Measurements from ENCODE around the gene PCDHGB4. TPM values are rescaled to one million over a fixed set of nuclear protein-coding genes. Genes with fewer than 3 reads are reported as not detected.

The PCDHGB4 gene
- polyA plus RNA-seq, 1 donor from 2014 or later: 9.3 TPM

DNA sequence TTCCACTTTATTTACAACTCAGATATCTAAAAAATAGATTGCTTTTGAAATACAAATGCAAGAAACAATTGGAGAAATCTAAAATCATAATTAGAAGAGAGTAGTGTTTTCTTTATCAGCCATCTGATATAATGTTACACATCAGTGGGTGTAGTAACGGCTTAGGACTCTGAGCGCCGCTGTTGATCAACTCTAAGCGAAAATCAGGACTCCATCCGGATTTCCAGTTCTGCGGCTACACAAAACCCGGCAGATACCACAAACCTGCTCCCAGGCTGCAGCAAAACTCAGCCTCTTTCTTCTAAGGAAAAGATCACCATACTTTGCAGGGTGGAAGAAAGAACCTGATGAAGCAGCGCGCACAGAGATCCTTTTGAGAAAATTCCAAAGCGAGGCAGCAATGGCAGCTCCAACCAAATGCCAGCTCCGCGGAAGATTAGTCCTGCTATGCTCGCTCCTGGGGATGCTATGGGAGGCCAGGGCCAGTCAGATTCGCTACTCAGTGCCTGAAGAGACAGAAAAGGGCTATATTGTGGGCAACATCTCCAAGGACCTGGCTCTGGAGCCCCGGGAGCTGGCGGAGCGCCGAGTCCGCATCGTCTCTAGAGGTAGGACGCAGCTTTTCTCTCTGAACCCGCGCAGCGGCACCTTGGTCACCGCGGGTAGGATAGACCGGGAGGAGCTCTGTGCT, 15.2 kb downstream of the PCDHGB4 start, which contains the start of gene PCDHGA9:
Gene PCDHGA9 (plus strand): TSS at position 226 of the 691 bp plus-strand sequence. CDS start 175 bp downstream, at position 401.
- no peak within 1 kb of the TSS for H3K4me3 ChIP-seq (ENCODE audit: low read length)
- H3K27me3 ChIP-seq (ENCODE audit: insufficient read depth, low read depth, low read length): no peaks in the 10 kb centered on the region
- H4K20me1 ChIP-seq (ENCODE audit: insufficient read depth): no peaks in the 10 kb centered on the region
- no peaks in the 10 kb centered on the region for H3K79me2 ChIP-seq (replicated peaks; ENCODE audit: insufficient read depth, low read length)
- H3K9ac ChIP-seq (ENCODE audit: low read length): no peak within 1 kb of the TSS
- H3F3A ChIP-seq (ENCODE audit: insufficient read depth, low read length, poor library complexity, severe bottlenecking): peaks cover 4% of the 10 kb centered on the region
- H3K9me2 ChIP-seq (ENCODE audit: insufficient read depth, low read length): no peaks in the 10 kb centered on the region
- TF ChIP-seq, protein P1, sequence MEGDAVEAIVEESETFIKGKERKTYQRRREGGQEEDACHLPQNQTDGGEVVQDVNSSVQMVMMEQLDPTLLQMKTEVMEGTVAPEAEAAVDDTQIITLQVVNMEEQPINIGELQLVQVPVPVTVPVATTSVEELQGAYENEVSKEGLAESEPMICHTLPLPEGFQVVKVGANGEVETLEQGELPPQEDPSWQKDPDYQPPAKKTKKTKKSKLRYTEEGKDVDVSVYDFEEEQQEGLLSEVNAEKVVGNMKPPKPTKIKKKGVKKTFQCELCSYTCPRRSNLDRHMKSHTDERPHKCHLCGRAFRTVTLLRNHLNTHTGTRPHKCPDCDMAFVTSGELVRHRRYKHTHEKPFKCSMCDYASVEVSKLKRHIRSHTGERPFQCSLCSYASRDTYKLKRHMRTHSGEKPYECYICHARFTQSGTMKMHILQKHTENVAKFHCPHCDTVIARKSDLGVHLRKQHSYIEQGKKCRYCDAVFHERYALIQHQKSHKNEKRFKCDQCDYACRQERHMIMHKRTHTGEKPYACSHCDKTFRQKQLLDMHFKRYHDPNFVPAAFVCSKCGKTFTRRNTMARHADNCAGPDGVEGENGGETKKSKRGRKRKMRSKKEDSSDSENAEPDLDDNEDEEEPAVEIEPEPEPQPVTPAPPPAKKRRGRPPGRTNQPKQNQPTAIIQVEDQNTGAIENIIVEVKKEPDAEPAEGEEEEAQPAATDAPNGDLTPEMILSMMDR (IDR thresholded peaks at IDR 0.05; ENCODE audit: poor library complexity, severe bottlenecking): no peak
- TF ChIP-seq EZH2 (IDR thresholded peaks at IDR 0.05; ENCODE audit: borderline replicate concordance, insufficient read depth, low read length, poor library complexity, severe bottlenecking) (no peak), TAF1 (IDR thresholded peaks at IDR 0.05; ENCODE audit: low read depth) (no peak), RAD21 (conservative IDR thresholded peaks at IDR 0.05) (no peak), EP300 (conservative IDR thresholded peaks at IDR 0.05; ENCODE audit: poor library complexity, severe bottlenecking) (no peak), MXI1 (conservative IDR thresholded peaks at IDR 0.05; ENCODE audit: poor library complexity, severe bottlenecking) (no peak), SMC3 (conservative IDR thresholded peaks at IDR 0.05; ENCODE audit: poor library complexity) (no peak), POLR2AphosphoS5 (IDR thresholded peaks at IDR 0.05) (no peak)
- TF ChIP-seq, protein P2, sequence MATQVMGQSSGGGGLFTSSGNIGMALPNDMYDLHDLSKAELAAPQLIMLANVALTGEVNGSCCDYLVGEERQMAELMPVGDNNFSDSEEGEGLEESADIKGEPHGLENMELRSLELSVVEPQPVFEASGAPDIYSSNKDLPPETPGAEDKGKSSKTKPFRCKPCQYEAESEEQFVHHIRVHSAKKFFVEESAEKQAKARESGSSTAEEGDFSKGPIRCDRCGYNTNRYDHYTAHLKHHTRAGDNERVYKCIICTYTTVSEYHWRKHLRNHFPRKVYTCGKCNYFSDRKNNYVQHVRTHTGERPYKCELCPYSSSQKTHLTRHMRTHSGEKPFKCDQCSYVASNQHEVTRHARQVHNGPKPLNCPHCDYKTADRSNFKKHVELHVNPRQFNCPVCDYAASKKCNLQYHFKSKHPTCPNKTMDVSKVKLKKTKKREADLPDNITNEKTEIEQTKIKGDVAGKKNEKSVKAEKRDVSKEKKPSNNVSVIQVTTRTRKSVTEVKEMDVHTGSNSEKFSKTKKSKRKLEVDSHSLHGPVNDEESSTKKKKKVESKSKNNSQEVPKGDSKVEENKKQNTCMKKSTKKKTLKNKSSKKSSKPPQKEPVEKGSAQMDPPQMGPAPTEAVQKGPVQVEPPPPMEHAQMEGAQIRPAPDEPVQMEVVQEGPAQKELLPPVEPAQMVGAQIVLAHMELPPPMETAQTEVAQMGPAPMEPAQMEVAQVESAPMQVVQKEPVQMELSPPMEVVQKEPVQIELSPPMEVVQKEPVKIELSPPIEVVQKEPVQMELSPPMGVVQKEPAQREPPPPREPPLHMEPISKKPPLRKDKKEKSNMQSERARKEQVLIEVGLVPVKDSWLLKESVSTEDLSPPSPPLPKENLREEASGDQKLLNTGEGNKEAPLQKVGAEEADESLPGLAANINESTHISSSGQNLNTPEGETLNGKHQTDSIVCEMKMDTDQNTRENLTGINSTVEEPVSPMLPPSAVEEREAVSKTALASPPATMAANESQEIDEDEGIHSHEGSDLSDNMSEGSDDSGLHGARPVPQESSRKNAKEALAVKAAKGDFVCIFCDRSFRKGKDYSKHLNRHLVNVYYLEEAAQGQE (IDR thresholded peaks at IDR 0.05; ENCODE audit: borderline replicate concordance): no peak
- no peak within 1 kb of the TSS for H2AFZ ChIP-seq (ENCODE audit: low read depth, low read length)
- no peak within 1 kb of the TSS for H3K4me2 ChIP-seq (ENCODE audit: low read length)
- H3K9me3 ChIP-seq (ENCODE audit: low read length): peaks cover 34% of the 10 kb centered on the region
- peaks cover 7% of the 10 kb centered on the region for H3K36me3 ChIP-seq (ENCODE audit: insufficient read depth, low read length)
- H3K27ac ChIP-seq (ENCODE audit: low read length): no peak within 1 kb of the TSS

DNA sequence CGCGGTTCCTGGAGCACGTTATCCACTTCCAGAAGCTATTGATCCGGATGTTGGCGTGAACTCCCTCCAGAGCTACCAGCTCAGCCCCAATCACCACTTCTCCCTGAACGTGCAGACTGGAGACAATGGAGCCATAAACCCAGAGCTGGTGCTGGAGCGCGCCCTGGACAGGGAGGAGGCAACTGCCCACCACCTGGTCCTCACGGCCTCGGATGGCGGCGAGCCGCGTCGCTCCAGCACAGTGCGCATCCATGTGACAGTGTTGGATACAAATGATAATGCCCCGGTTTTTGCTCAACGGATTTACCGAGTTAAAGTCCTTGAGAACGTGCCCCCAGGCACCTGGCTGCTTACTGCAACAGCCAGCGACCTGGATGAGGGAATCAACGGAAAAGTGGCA, 15.9 kb downstream of the PCDHGB4 start:
- Histone ChIP-seq H3K9me2 (ENCODE audit: insufficient read depth, low read length) (no peaks in the 10 kb centered on the region), H3K4me3 (ENCODE audit: low read length) (no peak overlapping the region), H4K20me1 (ENCODE audit: insufficient read depth) (no peaks in the 10 kb centered on the region), H3K4me2 (ENCODE audit: low read length) (no peak overlapping the region), H3K27me3 (ENCODE audit: insufficient read depth, low read depth, low read length) (no peaks in the 10 kb centered on the region), H2AFZ (ENCODE audit: low read depth, low read length) (no peak overlapping the region), H3F3A (ENCODE audit: insufficient read depth, low read length, poor library complexity, severe bottlenecking) (peaks cover 4% of the 10 kb centered on the region), H3K9ac (ENCODE audit: low read length) (no peak overlapping the region), H3K36me3 (ENCODE audit: insufficient read depth, low read length) (peaks cover 7% of the 10 kb centered on the region), H3K27ac (ENCODE audit: low read length) (no peak overlapping the region), H3K9me3 (ENCODE audit: low read length) (peaks cover 34% of the 10 kb centered on the region), H3K79me2 (replicated peaks; ENCODE audit: insufficient read depth, low read length) (no peaks in the 10 kb centered on the region)
- TF ChIP-seq, protein P2 (IDR thresholded peaks at IDR 0.05; ENCODE audit: borderline replicate concordance): no peak
- TF ChIP-seq EP300 (conservative IDR thresholded peaks at IDR 0.05; ENCODE audit: poor library complexity, severe bottlenecking): no peak
- no peak for TF ChIP-seq EZH2 (IDR thresholded peaks at IDR 0.05; ENCODE audit: borderline replicate concordance, insufficient read depth, low read length, poor library complexity, severe bottlenecking)
- no peak for TF ChIP-seq POLR2AphosphoS5 (IDR thresholded peaks at IDR 0.05)
- TF ChIP-seq SMC3 (conservative IDR thresholded peaks at IDR 0.05; ENCODE audit: poor library complexity): no peak
- TF ChIP-seq TAF1 (IDR thresholded peaks at IDR 0.05; ENCODE audit: low read depth): no peak
- TF ChIP-seq, protein P1 (IDR thresholded peaks at IDR 0.05; ENCODE audit: poor library complexity, severe bottlenecking): no peak
- no peak for TF ChIP-seq MXI1 (conservative IDR thresholded peaks at IDR 0.05; ENCODE audit: poor library complexity, severe bottlenecking)
- TF ChIP-seq RAD21 (conservative IDR thresholded peaks at IDR 0.05): no peak
